ENCODE measurements around the gene MINDY1.

Gene MINDY1

GRCh38 chr1:150968491-150968890 is 38.2 kb downstream of the MINDY1 start:
- TF ChIP-seq CTCF (conservative IDR thresholded peaks at IDR 0.05) = no peak
- 0 out of 2 replicates have a peak overlapping the region, but pooled peaks have one; percentile 8 for H3K27ac ChIP-seq

DNA sequence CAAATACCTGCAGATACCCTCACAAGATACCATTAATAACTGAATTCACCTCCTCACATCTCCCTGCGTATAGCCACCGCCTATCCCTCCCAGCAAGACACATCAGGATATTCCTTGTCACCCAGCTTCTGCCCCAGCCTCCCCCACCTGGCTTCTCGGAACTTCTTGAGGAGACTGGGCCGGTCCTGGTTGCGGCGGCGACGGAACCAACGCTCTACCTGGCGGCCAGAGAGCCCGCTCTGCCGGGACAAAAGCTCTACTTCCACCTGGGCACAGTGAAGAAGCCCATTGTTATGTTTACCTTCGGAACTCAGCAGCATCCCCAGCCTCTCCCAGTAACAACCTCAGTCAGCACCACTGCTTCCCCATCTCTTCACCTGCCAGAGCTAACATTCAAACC is 38.8 kb downstream of the MINDY1 start:
- 0 out of 2 replicates have a peak overlapping the region, but pooled peaks have one; percentile 8 for H3K27ac ChIP-seq
- TF ChIP-seq CTCF (conservative IDR thresholded peaks at IDR 0.05) = no peak

DNA sequence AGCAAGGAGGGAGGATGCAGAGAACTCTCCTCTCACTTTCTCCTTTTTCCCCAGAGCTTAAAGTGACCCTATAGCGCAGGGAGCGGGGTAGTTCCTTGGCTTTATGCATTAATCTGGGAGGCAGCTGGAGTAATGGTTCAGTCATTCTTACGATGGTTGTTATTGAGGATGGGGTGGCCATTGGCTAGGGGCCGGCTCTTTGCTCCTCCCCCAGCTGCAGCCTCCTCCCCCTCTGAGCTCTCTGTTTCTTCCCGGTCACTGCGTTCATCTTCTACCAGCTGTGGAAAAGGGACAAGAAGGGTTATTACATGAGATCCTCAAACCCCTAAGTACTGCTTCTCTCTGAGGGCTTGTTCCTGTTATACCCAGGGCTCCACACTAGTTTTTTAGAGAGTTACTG is 40.7 kb downstream of the MINDY1 start:
- TF ChIP-seq CTCF (conservative IDR thresholded peaks at IDR 0.05) = no peak
- no peak overlapping the region for H3K27ac ChIP-seq

DNA sequence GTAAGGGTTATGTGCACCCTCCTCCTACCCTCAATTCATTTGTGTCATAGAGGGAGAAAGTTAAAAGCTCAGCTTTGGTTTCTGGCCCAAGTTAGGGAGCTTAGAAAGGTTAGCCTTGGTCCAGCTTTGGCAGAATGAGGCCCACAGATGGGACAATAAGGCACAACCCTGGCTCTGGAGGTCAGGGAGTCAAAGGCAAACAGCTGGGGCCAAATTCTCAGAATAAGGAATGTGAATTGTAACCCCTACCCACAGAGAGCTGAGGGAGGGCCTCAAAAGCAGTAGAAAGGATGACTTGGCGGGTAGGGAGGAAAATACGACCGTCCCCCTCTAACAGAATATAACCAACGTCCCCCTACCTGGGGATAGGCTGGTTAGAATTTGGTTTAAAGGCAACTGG is 41.1 kb downstream of the MINDY1 start:
- TF ChIP-seq CTCF (conservative IDR thresholded peaks at IDR 0.05) = no peak

GRCh38 chr1:150964164-150964489 is 42.6 kb downstream of the MINDY1 start:
- no peak overlapping the region for H3K27ac ChIP-seq
- TF ChIP-seq CTCF (conservative IDR thresholded peaks at IDR 0.05) = no peak

More for the DNA sequence above, 41.1 kb downstream of the MINDY1 start:
- no peak overlapping the region for H3K27ac ChIP-seq

GRCh38 chr1:150963321-150964163 is 43.2 kb downstream of the MINDY1 start:
- no peak for TF ChIP-seq CTCF (conservative IDR thresholded peaks at IDR 0.05)
- no peak overlapping the region for H3K27ac ChIP-seq

GRCh38 chr1:150961756-150962155 is 44.9 kb downstream of the MINDY1 start:
- no peak for TF ChIP-seq CTCF (conservative IDR thresholded peaks at IDR 0.05)
- no peak overlapping the region for H3K27ac ChIP-seq
